D721Med (cell line): ENCODE measurements around the gene LYRM4.

Experiments
- DNase-seq: peaks from one replicate; pipeline ENCODE4 v3.0.0; 2011; ENCODE audit warnings: low spot score; ENCODE audit not compliant: insufficient read length
- FAIRE-seq: peaks from 2 replicates; lab custom pipeline; 2011; peaks lifted over from hg19 to GRCh38; lab: Jason Lieb, UNC
- TF ChIP-seq, protein P1 (sequence below): IDR thresholded peaks from 2 replicates; pipeline ENCODE4 v1.5.1; 2012; ENCODE audit warnings: mild to moderate bottlenecking, control low read depth; ENCODE audit not compliant: insufficient read depth; ENCODE audit errors: missing control alignments

LYRM4 gene

DNA sequence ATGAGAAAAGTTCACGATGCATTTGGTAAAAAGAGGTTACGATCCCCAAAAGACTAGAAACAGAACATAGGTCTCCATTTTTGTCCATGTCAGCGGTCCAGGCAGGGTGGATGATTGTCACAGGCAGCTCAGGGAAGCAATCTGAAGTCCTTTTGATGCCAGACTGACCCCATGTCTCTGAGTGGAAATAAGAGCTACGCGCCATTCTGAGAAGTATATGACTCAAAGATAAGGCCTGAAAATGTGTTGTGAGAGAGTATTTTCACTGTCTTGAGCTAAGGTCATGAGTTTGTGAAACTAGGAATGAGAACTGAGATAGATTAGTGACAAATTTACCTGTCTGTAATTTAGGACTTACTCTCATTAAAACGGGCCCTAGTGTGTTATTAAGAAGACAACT lies 69.5 kb downstream of the LYRM4 start:
- FAIRE-seq (no peak), DNase-seq (no peak)

DNA sequence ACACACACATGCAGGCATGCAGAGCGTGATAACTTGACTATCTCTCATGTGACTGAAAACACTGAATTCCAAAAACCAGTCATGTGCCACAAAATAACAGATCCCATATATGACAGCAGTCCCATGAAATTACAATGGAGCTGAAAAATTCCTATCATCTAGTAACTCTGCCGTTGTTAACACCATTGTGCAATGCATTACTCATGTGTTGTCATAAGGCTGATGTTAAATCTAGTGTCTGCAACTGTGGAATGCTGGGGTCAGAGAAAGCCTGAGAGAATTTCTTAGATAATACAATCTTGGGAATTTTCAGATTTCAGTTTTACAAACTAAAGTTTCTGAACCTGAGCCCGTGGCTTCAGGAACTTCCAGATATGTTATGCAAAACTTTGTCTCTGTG lies 70.2 kb downstream of the LYRM4 start:
- TF ChIP-seq, protein P1, sequence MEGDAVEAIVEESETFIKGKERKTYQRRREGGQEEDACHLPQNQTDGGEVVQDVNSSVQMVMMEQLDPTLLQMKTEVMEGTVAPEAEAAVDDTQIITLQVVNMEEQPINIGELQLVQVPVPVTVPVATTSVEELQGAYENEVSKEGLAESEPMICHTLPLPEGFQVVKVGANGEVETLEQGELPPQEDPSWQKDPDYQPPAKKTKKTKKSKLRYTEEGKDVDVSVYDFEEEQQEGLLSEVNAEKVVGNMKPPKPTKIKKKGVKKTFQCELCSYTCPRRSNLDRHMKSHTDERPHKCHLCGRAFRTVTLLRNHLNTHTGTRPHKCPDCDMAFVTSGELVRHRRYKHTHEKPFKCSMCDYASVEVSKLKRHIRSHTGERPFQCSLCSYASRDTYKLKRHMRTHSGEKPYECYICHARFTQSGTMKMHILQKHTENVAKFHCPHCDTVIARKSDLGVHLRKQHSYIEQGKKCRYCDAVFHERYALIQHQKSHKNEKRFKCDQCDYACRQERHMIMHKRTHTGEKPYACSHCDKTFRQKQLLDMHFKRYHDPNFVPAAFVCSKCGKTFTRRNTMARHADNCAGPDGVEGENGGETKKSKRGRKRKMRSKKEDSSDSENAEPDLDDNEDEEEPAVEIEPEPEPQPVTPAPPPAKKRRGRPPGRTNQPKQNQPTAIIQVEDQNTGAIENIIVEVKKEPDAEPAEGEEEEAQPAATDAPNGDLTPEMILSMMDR: no peak
- DNase-seq (no peak), FAIRE-seq (no peak)

More for the DNA sequence above, 69.5 kb downstream of the LYRM4 start:
- TF ChIP-seq, protein P1: no peak

DNA sequence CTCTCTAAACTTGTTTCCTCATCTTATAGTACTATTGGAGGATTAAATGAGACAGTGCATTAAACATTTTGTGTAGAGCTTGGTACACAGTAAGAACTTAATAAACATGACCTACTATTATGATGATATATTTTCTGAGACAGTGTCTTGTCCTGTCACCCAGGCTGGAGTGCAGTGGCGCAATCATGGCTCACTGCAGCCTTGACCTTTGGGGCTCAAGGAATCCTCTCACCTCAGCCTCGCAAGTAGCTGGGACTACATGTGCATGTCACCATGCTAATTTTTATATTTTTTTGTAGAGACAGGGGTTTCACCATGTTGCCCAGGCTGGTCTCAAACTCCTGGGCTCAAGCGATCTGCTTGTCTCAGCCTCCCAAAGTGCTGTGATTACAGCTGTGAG lies 72.1 kb downstream of the LYRM4 start:
- no peak for DNase-seq
- FAIRE-seq: no peak
- TF ChIP-seq, protein P1: no peak

DNA sequence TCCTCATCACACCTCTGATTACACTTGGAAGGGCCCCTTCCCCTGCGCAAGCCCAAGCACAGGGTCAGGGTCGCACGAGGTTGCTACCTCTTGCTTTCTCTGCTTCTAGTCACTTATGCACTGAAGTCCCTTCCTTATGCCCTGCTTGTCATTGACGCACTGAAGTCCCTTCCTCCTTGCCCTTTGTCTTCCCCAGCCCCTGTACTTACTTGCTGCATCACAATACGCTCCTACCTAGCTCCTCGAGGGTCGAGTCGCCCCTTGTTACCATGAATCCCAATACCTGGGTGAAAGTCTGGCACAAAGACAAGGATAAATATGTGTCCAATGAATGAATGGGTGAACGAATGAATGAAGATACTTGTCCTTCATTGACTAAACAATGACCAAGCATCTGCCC lies 75.9 kb downstream of the LYRM4 start:
- DNase-seq: no peak
- FAIRE-seq: no peak
- TF ChIP-seq, protein P1: no peak

DNA sequence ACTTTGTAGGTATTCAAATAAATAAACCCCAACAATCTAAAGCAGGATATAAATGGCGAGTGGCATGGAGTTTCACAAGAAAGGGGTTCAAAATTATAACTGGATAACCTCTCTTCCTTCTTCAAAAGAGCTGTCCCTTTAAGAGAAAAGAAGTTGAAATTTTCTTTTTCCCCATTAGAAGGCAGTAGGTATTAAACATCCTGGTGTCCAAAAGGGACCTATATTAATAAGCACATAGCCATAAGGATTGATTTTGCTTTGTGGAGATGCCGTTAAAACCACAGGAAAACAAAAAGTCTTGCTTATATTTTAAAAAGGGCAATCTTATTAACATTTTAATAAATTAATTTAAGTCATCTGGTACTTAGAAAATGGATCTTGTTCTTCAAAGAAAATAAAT lies 76.5 kb downstream of the LYRM4 start:
- DNase-seq: no peak
- no peak for FAIRE-seq

DNA sequence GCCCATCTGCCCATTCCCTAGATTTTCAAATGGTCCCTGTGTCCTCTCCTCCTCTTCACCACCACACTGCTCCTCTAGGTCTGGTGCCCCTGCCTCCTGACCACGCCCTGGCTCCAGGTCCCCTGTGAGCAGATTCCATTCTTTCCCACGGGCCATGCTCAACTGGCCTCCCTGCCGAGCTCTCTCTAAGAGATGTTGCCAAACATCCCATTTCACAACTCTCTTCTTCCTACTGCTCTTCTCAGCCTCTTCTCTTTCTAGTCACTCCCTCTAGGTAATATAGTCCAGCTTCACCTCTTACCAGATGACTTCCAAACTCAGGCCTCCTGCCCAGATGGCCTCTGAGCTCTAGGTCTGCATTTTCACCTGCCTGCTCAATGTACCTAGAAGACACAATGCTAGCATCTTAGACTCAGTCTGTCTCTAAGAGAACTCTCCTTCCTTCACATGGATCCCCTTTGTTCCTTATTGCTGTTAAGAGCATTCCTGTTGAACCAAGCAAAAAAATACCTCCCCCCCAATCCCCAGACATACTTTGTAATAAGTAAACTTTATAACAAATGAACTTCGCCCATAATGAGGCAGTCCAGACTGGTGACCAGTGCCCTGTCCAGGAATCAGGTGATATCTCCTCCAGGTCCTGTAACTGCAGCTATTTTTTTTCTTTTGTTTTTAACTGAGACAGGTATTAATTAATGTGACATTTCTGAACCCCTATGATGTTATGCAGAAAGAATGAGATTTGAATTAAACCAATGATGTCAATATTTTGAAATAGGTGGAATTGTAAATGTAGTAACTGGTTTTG lies 79.0 kb downstream of the LYRM4 start:
- TF ChIP-seq, protein P1: no peak
- no peak for FAIRE-seq

More for the DNA sequence above, 76.5 kb downstream of the LYRM4 start:
- TF ChIP-seq, protein P1: peak; percentile 31

DNA sequence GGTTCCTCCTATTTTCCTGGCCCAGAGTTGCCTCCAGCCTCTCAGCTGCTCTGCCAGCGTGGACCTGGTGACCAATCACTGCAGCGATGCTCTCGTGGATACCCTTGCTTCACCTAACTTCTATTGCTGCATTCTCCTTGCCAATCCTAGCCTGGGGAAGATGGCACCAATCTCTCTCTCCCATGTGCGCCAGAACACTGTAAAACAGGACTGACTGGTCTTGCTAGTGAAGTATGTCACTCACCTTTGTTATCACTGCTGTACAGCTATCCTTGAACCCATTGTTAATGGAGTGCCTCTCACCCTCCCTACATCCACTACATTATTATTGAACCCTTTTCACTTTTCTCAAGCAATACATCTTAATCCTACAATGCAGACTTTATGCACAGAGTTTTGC lies 80.1 kb downstream of the LYRM4 start:
- DNase-seq (no peak), FAIRE-seq (no peak)
- TF ChIP-seq, protein P1: no peak

More for the DNA sequence above, 79.0 kb downstream of the LYRM4 start:
- no peak for DNase-seq
